Psoas muscle (tissue), 8 donors: ENCODE results near the gene BOLA2B. TPM values are rescaled to one million over a fixed set of nuclear protein-coding genes. Genes with fewer than 3 reads are reported as not detected.
"Not testable (repeated sequence)": the region's sequence is repeated elsewhere in the genome, so short reads cannot be mapped to it uniquely, and the experiment has no call there.

Experiments
- ATAC-seq, 4 donors: fragments of 200-7000 bp; cut with Tn5 transposase; one replicate each; pipeline ENCODE4 v1.9.1; 2020; ENCODE audit warnings: moderate library complexity in 3 of 4, mild to moderate bottlenecking in 2 of 4
- DNase-seq, 2 donors: peaks; one replicate each; pipeline ENCODE4 v3.0.0-alpha.2; 2020
- H3K27ac ChIP-seq: fragments of 200-600 bp; one replicate; pipeline ENCODE4 v1.8.0; 2022
- H3K27me3 ChIP-seq, 3 donors: fragments of 200-600 bp in 1 of 3; one replicate each; pipeline versions ENCODE4 v1.6.1 to v1.8.0; 2013 to 2022; ENCODE audit warnings: low read length in 2 of 3, mild to moderate bottlenecking in 2 of 3, moderate library complexity in 1 of 3; ENCODE audit not compliant: insufficient read depth in 3 of 3
- H3K36me3 ChIP-seq, 2 donors: fragments of 200-600 bp in 1 of 2; one replicate each; pipeline versions ENCODE4 v1.6.1 to v1.8.0; 2013 to 2022; ENCODE audit warnings: low read depth in 1 of 2, mild to moderate bottlenecking in 1 of 2, moderate library complexity in 1 of 2; ENCODE audit not compliant: insufficient read depth in 1 of 2
- H3K4me1 ChIP-seq: fragments of 200-600 bp; one replicate; pipeline ENCODE4 v1.8.0; 2022
- H3K4me3 ChIP-seq: fragments of 200-600 bp; one replicate; pipeline ENCODE4 v1.8.0; 2022; ENCODE audit warnings: mild to moderate bottlenecking
- H3K9me3 ChIP-seq: fragments of 200-600 bp; one replicate; pipeline ENCODE4 v1.8.0; 2022
- CTCF ChIP-seq: fragments of 200-600 bp; IDR thresholded peaks from one replicate; pipeline ENCODE4 v1.8.0; 2022; ENCODE audit warnings: antibody characterized with exemption
- WGBS, 3 donors: extraction: QIAGEN DNeasy Blood & Tissue Kit; methylation state at CpG; one replicate each; pipeline versions ENCODE4 v1.1.6 to v1.1.7; 2013; 5-methylcytosine and 5-hydroxymethylcytosine counted together
- intact Hi-C, 2 donors: fragments of 100-400 bp; cut with DNase I; formaldehyde crosslinking; loops; one replicate each; pipeline versions ENCODE4 v1.11.0 to v1.14.2; 2022
- polyA plus RNA-seq, 3 donors: library from polyadenylated mRNA; stranded (reverse); fragments of 200-250 nt; gene quantifications; one replicate each; pipeline ENCODE4 v1.2.3, GENCODE V29; 2013
- total RNA-seq, 4 donors: library from RNA; stranded (reverse); fragmentation: NEBNext Ultra II Directional in 2 of 4; extraction: Animal tissue kit (Norgen Biotek cat#: 25700) in 2 of 4; gene quantifications; one replicate each; pipeline versions ENCODE4 v1.2.1 to v1.2.4, GENCODE V29; 2021 to 2023
- donor health status: healthy with polysubstance abuse.
- donor health status: DM: no; HTN: no; CAD: no; lungs with moderate emphysema.
- donor health status: Bipolar disorder and iron deficiency.
- donor health status: healthy.
- donor health status: DM: yes; HTN: yes; CAD: no.
- donor health status: DM: no; HTN: no; CAD: no.
- donor health status: DM: no; HTN: no; CAD: no.
- donor health status: DM: yes; HTN: yes; CAD: no.

Gene BOLA2B
- total and polyA plus RNA-seq, 7 donors: 54.0 to 700 (median 69.1) TPM

GRCh38 chr16:30183233-30184095, 10.0 kb downstream of the BOLA2B start, which contains the start of gene CORO1A:
TSS of gene CORO1A (plus strand) at chr16:30183602. CDS start at chr16:30185210, 1,608 bp downstream.
- 0 to 1% (median 1%) methylated on average over 47 to 81 of the region's 81 CpGs for WGBS, 3 donors
- intact Hi-C loops: loop anchor here in 1 of 2 donors (5.0 kb wide), 3 partner anchors 61 to 141 kb away; partner anchors contain the start of genes MAPK3 and YPEL3
- Histone ChIP-seq H3K36me3 (no peaks in the 10 kb centered on the region), H3K9me3 (no peaks in the 10 kb centered on the region), H3K27me3 (no peaks in the 10 kb centered on the region), H3K27ac (peak within 1 kb of the TSS; percentile 41), H3K4me1 (peaks cover 4% of the 10 kb centered on the region), H3K4me3 (peak within 1 kb of the TSS; percentile 79)
- TF ChIP-seq CTCF: no peak
- DNase-seq (peak; percentile 83 to 90), ATAC-seq (peak; percentile 75 to 89 (median 82))

- H3K27ac ChIP-seq: no peak overlapping the region
- no peak for ATAC-seq
- peaks cover 4% of the 10 kb centered on the region for H3K4me1 ChIP-seq
- no peak overlapping the region for H3K4me3 ChIP-seq
- no peaks in the 10 kb centered on the region for H3K36me3 ChIP-seq
- intact Hi-C loops: loop anchor here in 1 of 2 donors (5.0 kb wide), 3 partner anchors 58 to 138 kb away; partner anchors contain the start of genes MAPK3 and YPEL3
- TF ChIP-seq CTCF: no peak
- H3K9me3 ChIP-seq: no peaks in the 10 kb centered on the region
- DNase-seq: peak in 1 of 2 donors; percentile 33
- H3K27me3 ChIP-seq: no peaks in the 10 kb centered on the region
- 59 to 77% (median 73%) methylated on average over 3 of the region's 3 CpGs for WGBS, 3 donors
These were observed 12.7 kb downstream of the BOLA2B start for GRCh38 chr16:30180741-30181140.

GRCh38 chr16:30179931-30180330, 13.5 kb downstream of the BOLA2B start:
- intact Hi-C loops: loop anchor here in 1 of 2 donors (5.0 kb wide), 3 partner anchors 58 to 138 kb away; partner anchors contain the start of genes MAPK3 and YPEL3
- ATAC-seq (no peak), DNase-seq (peak in 1 of 2 donors; percentile 26)
- Histone ChIP-seq H3K4me3 (no peak overlapping the region), H3K4me1 (peaks cover 4% of the 10 kb centered on the region), H3K36me3 (no peaks in the 10 kb centered on the region), H3K9me3 (no peaks in the 10 kb centered on the region), H3K27me3 (no peaks in the 10 kb centered on the region), H3K27ac (no peak overlapping the region)
- no peak for TF ChIP-seq CTCF
- WGBS, 3 donors: 92 to 93% (median 93%) methylated on average over 9 of the region's 9 CpGs

- no peaks in the 10 kb centered on the region for H3K36me3 ChIP-seq
- no peak overlapping the region for H3K4me3 ChIP-seq
- H3K4me1 ChIP-seq: peaks cover 4% of the 10 kb centered on the region
- H3K27me3 ChIP-seq: no peaks in the 10 kb centered on the region
- no peaks in the 10 kb centered on the region for H3K9me3 ChIP-seq
- no peak for DNase-seq
- 85 to 91% (median 89%) methylated on average over 4 of the region's 4 CpGs for WGBS, 3 donors
- TF ChIP-seq CTCF: no peak
- ATAC-seq: no peak
- intact Hi-C loops: no loop called here
- no peak overlapping the region for H3K27ac ChIP-seq
These were observed 14.3 kb downstream of the BOLA2B start for GRCh38 chr16:30179195-30179594.

DNA sequence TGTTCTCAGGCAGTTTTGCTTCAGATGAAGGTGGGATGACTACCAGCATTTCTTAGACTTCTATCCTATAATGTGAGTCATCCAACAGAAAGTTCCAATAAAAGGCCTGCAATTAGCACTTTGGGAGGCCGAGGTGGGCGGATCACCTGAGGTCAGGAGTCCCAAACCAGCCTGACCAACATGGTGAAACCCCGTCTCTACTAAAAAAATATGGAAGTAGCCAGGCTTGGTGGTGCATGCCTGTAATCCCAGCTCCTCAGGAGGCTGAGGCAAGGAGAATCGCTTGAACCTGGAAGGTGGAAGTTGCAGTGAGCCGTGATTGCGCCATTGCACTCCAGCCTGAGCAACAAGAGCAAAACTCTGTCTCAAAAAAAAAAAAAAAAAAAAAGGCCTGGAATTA, 16.6 kb downstream of the BOLA2B start:
- 82 to 89% (median 84%) methylated on average over 6 of the region's 6 CpGs for WGBS, 3 donors
- H3K9me3 ChIP-seq, H3K27ac ChIP-seq, H3K4me3 ChIP-seq, H3K36me3 ChIP-seq, H3K27me3 ChIP-seq, intact Hi-C loops, H3K4me1 ChIP-seq, ATAC-seq: not testable (repeated sequence)
- peak in 1 of 2 donors; percentile 21 for DNase-seq
